Liver (tissue), 9 donors: ENCODE measurements around the gene AKAP10. TPM values are rescaled to one million over a fixed set of nuclear protein-coding genes. Genes with fewer than 3 reads are reported as not detected.
A peak's percentile ranks its signal among the peaks of the same experiment; 100 is the strongest.

Experiments
- DNase-seq: peaks from one replicate; pipeline ENCODE4 v3.0.0-alpha.2; 2017; ENCODE audit warnings: low spot score
- H3K27ac ChIP-seq, 2 donors: one replicate each; pipeline ENCODE4 v1.7.0; 2013; ENCODE audit warnings: inconsistent platforms in 2 of 2, low read length in 2 of 2, control low read depth in 1 of 2, low read depth in 1 of 2, mild to moderate bottlenecking in 1 of 2
- H3K27me3 ChIP-seq, 4 donors: one replicate each; pipeline versions ENCODE4 v1.6.1 to v1.7.0; 2013; ENCODE audit warnings: low read length in 3 of 4, inconsistent platforms in 1 of 4, mild to moderate bottlenecking in 1 of 4, moderate library complexity in 1 of 4; ENCODE audit not compliant: control insufficient read depth in 4 of 4, insufficient read depth in 4 of 4
- H3K36me3 ChIP-seq, 4 donors: one replicate each; pipeline versions ENCODE4 v1.6.1 to v1.7.0; 2013; ENCODE audit warnings: low read length in 3 of 4, mild to moderate bottlenecking in 3 of 4, low read depth in 1 of 4, moderate library complexity in 1 of 4; ENCODE audit not compliant: control insufficient read depth in 4 of 4, insufficient read depth in 3 of 4
- H3K4me1 ChIP-seq, 4 donors: one replicate each; pipeline versions ENCODE4 v1.6.1 to v1.7.0; 2013; ENCODE audit warnings: low read length in 3 of 4, mild to moderate bottlenecking in 3 of 4, moderate library complexity in 1 of 4; ENCODE audit not compliant: control insufficient read depth in 4 of 4, insufficient read depth in 4 of 4
- H3K4me3 ChIP-seq, 3 donors: one replicate each; pipeline versions ENCODE4 v1.6.1 to v1.7.0; 2013; ENCODE audit warnings: low read length in 3 of 3, control low read depth in 1 of 3, low read depth in 1 of 3, mild to moderate bottlenecking in 1 of 3
- H3K9ac ChIP-seq, 2 donors: one replicate each; pipeline ENCODE4 v1.7.0; 2013; ENCODE audit warnings: low read length in 2 of 2, mild to moderate bottlenecking in 2 of 2, moderate library complexity in 2 of 2, control low read depth in 1 of 2, low read depth in 1 of 2
- H3K9me3 ChIP-seq, 4 donors: one replicate each; pipeline versions ENCODE4 v1.6.1 to v1.7.0; 2013; ENCODE audit warnings: low read length in 3 of 4; ENCODE audit not compliant: control insufficient read depth in 4 of 4
- ATF3 ChIP-seq: IDR thresholded peaks from 2 replicates; pipeline ENCODE4 v1.6.1; 2016; ENCODE audit warnings: antibody characterized with exemption
- EGR1 ChIP-seq, 2 donors: IDR thresholded peaks; 2 replicates each; pipeline ENCODE4 v1.6.1; 2016 to 2018; ENCODE audit warnings: antibody characterized with exemption in 2 of 2, low read depth in 2 of 2
- FOXA1 ChIP-seq: IDR thresholded peaks from 2 replicates; pipeline ENCODE4 v1.6.1; 2016; ENCODE audit warnings: antibody characterized with exemption
- FOXA2 ChIP-seq: IDR thresholded peaks from 2 replicates; pipeline ENCODE4 v1.6.1; 2016; ENCODE audit warnings: antibody characterized with exemption
- GABPA ChIP-seq, 2 donors: IDR thresholded peaks in 1 of 2; conservative IDR thresholded peaks in 1 of 2; 2 replicates each; pipeline ENCODE4 v1.6.1; 2016; ENCODE audit warnings: antibody characterized with exemption in 2 of 2, mild to moderate bottlenecking in 1 of 2, moderate library complexity in 1 of 2
- HNF4A ChIP-seq, 2 donors: conservative IDR thresholded peaks; 2 replicates each; pipeline ENCODE4 v1.6.1; 2016; ENCODE audit warnings: antibody characterized with exemption in 2 of 2, mild to moderate bottlenecking in 2 of 2
- HNF4G ChIP-seq: IDR thresholded peaks from 2 replicates; pipeline ENCODE4 v1.6.1; 2016; ENCODE audit warnings: antibody characterized with exemption
- JUND ChIP-seq, 2 donors: IDR thresholded peaks; 2 replicates each; pipeline ENCODE4 v1.6.1; 2016; ENCODE audit warnings: antibody characterized with exemption in 2 of 2
- MAX ChIP-seq: IDR thresholded peaks from 2 replicates; pipeline ENCODE4 v1.6.1; 2016; ENCODE audit warnings: antibody characterized with exemption
- NR2F2 ChIP-seq: IDR thresholded peaks from 2 replicates; pipeline ENCODE4 v1.6.1; 2016; ENCODE audit warnings: antibody characterized with exemption
- RAD21 ChIP-seq, 2 donors: IDR thresholded peaks; 2 replicates each; pipeline ENCODE4 v1.6.1; 2016; ENCODE audit warnings: antibody characterized with exemption in 2 of 2, mild to moderate bottlenecking in 2 of 2
- REST ChIP-seq: IDR thresholded peaks from 2 replicates; pipeline ENCODE4 v1.6.1; 2016; ENCODE audit warnings: antibody characterized with exemption, mild to moderate bottlenecking
- RXRA ChIP-seq, 2 donors: IDR thresholded peaks; 2 replicates each; pipeline ENCODE4 v1.6.1; 2017 to 2018; ENCODE audit warnings: antibody characterized with exemption in 2 of 2, mild to moderate bottlenecking in 1 of 2
- SP1 ChIP-seq: IDR thresholded peaks from 2 replicates; pipeline ENCODE4 v1.6.1; 2018; ENCODE audit warnings: antibody characterized with exemption, mild to moderate bottlenecking
- TAF1 ChIP-seq: conservative IDR thresholded peaks from 2 replicates; pipeline ENCODE4 v1.6.1; 2016; ENCODE audit warnings: antibody characterized with exemption, mild to moderate bottlenecking
- YY1 ChIP-seq: IDR thresholded peaks from 2 replicates; pipeline ENCODE4 v1.6.1; 2016; ENCODE audit warnings: antibody characterized with exemption, mild to moderate bottlenecking
- WGBS: extraction: QIAGEN DNeasy Blood & Tissue Kit; methylation state at CpG from one replicate; pipeline ENCODE4 v1.1.7; 2013; 5-methylcytosine and 5-hydroxymethylcytosine counted together
- polyA plus RNA-seq, 2 donors: library from polyadenylated mRNA; stranded (reverse) in 1 of 2; unstranded in 1 of 2; fragments of 200-250 nt in 1 of 2; fragments of >200 nt in 1 of 2; fragmentation: Nextera tagmentation in 1 of 2; extraction: Ambion mirVana in 1 of 2; gene quantifications; one replicate each; pipeline versions ENCODE4 v1.2.1 to v1.2.3, GENCODE V29; 2013 to 2015
- total RNA-seq, 2 donors: library from RNA; depleted of rRNA; stranded (reverse); fragments of >200 nt; gene quantifications; one replicate each; pipeline ENCODE4 v1.2.3, GENCODE V29; 2014
- TF ChIP-seq, protein P1 (sequence below): fragments of 150-350 bp; IDR thresholded peaks from 2 replicates; pipeline ENCODE4 v1.5.1; 2017; ENCODE audit warnings: improper control_type of control experiment, low read depth, low read length; ENCODE audit not compliant: missing input control
- TF ChIP-seq, protein P2 (sequence below): IDR thresholded peaks from 2 replicates; pipeline ENCODE4 v1.6.1; 2016; ENCODE audit warnings: antibody characterized with exemption
- donor health status: healthy.
- donor health status: healthy.
- donor health status: healthy.
- donor health status: healthy.
- donor health status: healthy.

The AKAP10 gene
- total and polyA plus RNA-seq, 4 donors, result 4.2 to 16.3 (median 10.1) TPM

DNA sequence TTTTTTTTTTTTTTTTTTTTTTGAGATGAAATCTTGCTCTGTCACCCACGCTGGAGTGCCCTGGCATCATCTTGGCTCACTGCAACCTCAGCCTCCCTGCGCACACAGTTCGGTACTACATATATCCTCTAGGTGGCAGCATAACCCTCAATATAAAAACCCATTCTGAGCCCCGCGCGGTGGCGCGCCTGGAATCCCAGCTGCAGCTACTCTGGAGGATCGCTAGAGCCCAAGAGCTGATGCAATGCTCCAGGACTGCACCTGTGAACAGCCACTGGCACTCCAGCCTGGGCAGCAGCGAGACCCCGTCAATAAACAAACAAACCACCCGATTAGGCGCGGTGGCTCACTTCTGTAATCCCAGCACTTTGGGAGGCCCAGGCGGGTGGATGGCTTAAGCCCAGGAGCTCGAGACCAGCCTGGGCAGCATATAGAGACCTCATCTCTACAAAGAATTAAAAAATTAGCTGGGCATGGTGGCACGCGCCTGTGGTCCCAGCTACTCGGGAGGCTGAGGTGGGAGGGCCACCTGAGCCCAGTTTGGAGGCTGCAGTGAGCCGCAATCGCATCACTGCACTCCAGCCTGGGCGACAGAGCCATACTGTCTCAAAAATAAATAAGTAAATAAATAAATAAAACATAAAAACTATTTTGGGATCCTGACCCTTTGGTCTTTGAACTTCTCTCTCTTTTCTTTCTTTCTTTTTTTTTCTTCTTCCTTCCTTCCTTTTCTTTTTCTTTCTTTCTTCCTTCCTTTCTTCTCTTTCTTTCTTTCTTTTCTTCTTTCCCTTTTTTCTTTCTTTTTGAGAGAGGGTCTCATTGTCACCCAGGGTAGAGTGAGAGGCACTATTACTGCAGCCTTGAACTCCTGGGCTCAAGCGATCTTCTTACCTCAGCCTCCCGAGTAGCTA, 15.4 kb upstream of the AKAP10 start:
- Histone ChIP-seq H3K27me3 (no peaks in the 10 kb centered on the region), H3K9ac (no peak overlapping the region), H3K4me3 (no peak overlapping the region), H3K27ac (no peak overlapping the region), H3K36me3 (no peaks in the 10 kb centered on the region), H3K4me1 (peaks cover 0 to 4% (median 1%) of the 10 kb centered on the region in 4 donors), H3K9me3 (no peaks in the 10 kb centered on the region)
- peak; percentile 93 for TF ChIP-seq ATF3
- TF ChIP-seq SP1, result no peak
- TF ChIP-seq, protein P1, sequence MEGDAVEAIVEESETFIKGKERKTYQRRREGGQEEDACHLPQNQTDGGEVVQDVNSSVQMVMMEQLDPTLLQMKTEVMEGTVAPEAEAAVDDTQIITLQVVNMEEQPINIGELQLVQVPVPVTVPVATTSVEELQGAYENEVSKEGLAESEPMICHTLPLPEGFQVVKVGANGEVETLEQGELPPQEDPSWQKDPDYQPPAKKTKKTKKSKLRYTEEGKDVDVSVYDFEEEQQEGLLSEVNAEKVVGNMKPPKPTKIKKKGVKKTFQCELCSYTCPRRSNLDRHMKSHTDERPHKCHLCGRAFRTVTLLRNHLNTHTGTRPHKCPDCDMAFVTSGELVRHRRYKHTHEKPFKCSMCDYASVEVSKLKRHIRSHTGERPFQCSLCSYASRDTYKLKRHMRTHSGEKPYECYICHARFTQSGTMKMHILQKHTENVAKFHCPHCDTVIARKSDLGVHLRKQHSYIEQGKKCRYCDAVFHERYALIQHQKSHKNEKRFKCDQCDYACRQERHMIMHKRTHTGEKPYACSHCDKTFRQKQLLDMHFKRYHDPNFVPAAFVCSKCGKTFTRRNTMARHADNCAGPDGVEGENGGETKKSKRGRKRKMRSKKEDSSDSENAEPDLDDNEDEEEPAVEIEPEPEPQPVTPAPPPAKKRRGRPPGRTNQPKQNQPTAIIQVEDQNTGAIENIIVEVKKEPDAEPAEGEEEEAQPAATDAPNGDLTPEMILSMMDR, result peak; percentile 96
- no peak for TF ChIP-seq HNF4A (conservative IDR thresholded peaks at IDR 0.05)
- no peak for TF ChIP-seq NR2F2
- TF ChIP-seq RAD21 (IDR thresholded peaks at IDR 0.05), result peak; percentile 91 to 93
- TF ChIP-seq, protein P2, sequence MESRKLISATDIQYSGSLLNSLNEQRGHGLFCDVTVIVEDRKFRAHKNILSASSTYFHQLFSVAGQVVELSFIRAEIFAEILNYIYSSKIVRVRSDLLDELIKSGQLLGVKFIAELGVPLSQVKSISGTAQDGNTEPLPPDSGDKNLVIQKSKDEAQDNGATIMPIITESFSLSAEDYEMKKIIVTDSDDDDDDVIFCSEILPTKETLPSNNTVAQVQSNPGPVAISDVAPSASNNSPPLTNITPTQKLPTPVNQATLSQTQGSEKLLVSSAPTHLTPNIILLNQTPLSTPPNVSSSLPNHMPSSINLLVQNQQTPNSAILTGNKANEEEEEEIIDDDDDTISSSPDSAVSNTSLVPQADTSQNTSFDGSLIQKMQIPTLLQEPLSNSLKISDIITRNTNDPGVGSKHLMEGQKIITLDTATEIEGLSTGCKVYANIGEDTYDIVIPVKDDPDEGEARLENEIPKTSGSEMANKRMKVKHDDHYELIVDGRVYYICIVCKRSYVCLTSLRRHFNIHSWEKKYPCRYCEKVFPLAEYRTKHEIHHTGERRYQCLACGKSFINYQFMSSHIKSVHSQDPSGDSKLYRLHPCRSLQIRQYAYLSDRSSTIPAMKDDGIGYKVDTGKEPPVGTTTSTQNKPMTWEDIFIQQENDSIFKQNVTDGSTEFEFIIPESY, result no peak
- TF ChIP-seq GABPA (IDR thresholded peaks at IDR 0.05 in 1 of 2, conservative IDR thresholded peaks at IDR 0.05 in 1 of 2), result no peak
- TF ChIP-seq MAX, result no peak
- TF ChIP-seq FOXA2, result no peak
- no peak for TF ChIP-seq REST
- no peak for TF ChIP-seq YY1
- TF ChIP-seq TAF1, result no peak
- TF ChIP-seq RXRA (IDR thresholded peaks at IDR 0.05), result peak in 1 of 2 donors; percentile 21
- no peak for TF ChIP-seq JUND (IDR thresholded peaks at IDR 0.05)
- no peak for TF ChIP-seq FOXA1
- TF ChIP-seq HNF4G, result no peak
- no peak for TF ChIP-seq EGR1 (IDR thresholded peaks at IDR 0.05; ENCODE audit: low read depth in 2 of 2)
- peak; percentile 78 for DNase-seq
- WGBS, result 25% methylated on average over 24 of the region's 24 CpGs
